HEK293 (cell line): ENCODE results near the gene IQCH.

Source experiments
- GLI4 ChIP-seq: fragments of 450-650 bp; formaldehyde crosslinking; IDR thresholded peaks from 2 replicates; pipeline ENCODE4 v1.5.1; 2016; ENCODE audit warnings: missing biosample characterization, missing genetic modification characterization
- GLIS2 ChIP-seq: fragments of 450-650 bp; formaldehyde crosslinking; IDR thresholded peaks from 2 replicates; pipeline ENCODE4 v1.5.1; 2016; ENCODE audit warnings: missing biosample characterization, missing genetic modification characterization
- KLF10 ChIP-seq: fragments of 450-650 bp; IDR thresholded peaks from 2 replicates; pipeline ENCODE4 v1.5.1; 2018; ENCODE audit warnings: missing biosample characterization, mild to moderate bottlenecking, missing genetic modification characterization
- MZF1 ChIP-seq: fragments of 450-650 bp; formaldehyde crosslinking; IDR thresholded peaks from 2 replicates; pipeline ENCODE4 v1.5.1; 2017; ENCODE audit warnings: missing biosample characterization, missing genetic modification characterization, borderline replicate concordance
- PRDM1 ChIP-seq: fragments of 450-650 bp; formaldehyde crosslinking; IDR thresholded peaks from 2 replicates; pipeline ENCODE4; 2016; ENCODE audit warnings: missing biosample characterization, missing genetic modification characterization
- PRDM10 ChIP-seq: fragments of 450-650 bp; formaldehyde crosslinking; IDR thresholded peaks from 2 replicates; pipeline ENCODE4 v1.5.1; 2016; ENCODE audit warnings: missing biosample characterization, missing genetic modification characterization
- ZBTB17 ChIP-seq: fragments of 450-650 bp; formaldehyde crosslinking; IDR thresholded peaks from 2 replicates; pipeline ENCODE4 v1.5.1; 2016; ENCODE audit warnings: missing biosample characterization, missing genetic modification characterization
- ZBTB26 ChIP-seq: fragments of 450-650 bp; formaldehyde crosslinking; optimal IDR thresholded peaks from 2 replicates; pipeline ENCODE3; 2016; ENCODE audit warnings: missing biosample characterization, mild to moderate bottlenecking, missing genetic modification characterization
- ZFP37 ChIP-seq: fragments of 450-650 bp; formaldehyde crosslinking; IDR thresholded peaks from 2 replicates; pipeline ENCODE4 v1.5.1; 2016; ENCODE audit warnings: missing biosample characterization, missing genetic modification characterization
- ZFP69B ChIP-seq: fragments of 450-650 bp; formaldehyde crosslinking; IDR thresholded peaks from 2 replicates; pipeline ENCODE4 v1.5.1; 2016; ENCODE audit warnings: missing biosample characterization, missing genetic modification characterization
- ZNF138 ChIP-seq: fragments of 450-650 bp; formaldehyde crosslinking; IDR thresholded peaks from 2 replicates; pipeline ENCODE4 v1.5.1; 2016; ENCODE audit warnings: missing biosample characterization, missing genetic modification characterization, borderline replicate concordance
- ZNF175 ChIP-seq: fragments of 450-650 bp; formaldehyde crosslinking; IDR thresholded peaks from 2 replicates; pipeline ENCODE4 v1.5.1; 2016; ENCODE audit warnings: missing biosample characterization, missing genetic modification characterization
- ZNF184 ChIP-seq: fragments of 450-650 bp; IDR thresholded peaks from 2 replicates; pipeline ENCODE4 v1.5.1; 2018; ENCODE audit warnings: missing biosample characterization, mild to moderate bottlenecking, missing genetic modification characterization
- ZNF211 ChIP-seq: fragments of 450-650 bp; formaldehyde crosslinking; IDR thresholded peaks from 2 replicates; pipeline ENCODE4 v1.5.1; 2016; ENCODE audit warnings: low read depth, missing biosample characterization, missing genetic modification characterization
- ZNF248 ChIP-seq: fragments of 450-650 bp; formaldehyde crosslinking; IDR thresholded peaks from 2 replicates; pipeline ENCODE4 v1.5.1; 2017; ENCODE audit warnings: missing biosample characterization, missing genetic modification characterization
- ZNF292 ChIP-seq: fragments of 450-650 bp; formaldehyde crosslinking; IDR thresholded peaks from 2 replicates; pipeline ENCODE4 v1.5.1; 2016; ENCODE audit warnings: low read depth, missing biosample characterization, missing genetic modification characterization, borderline replicate concordance
- ZNF354C ChIP-seq: fragments of 450-650 bp; formaldehyde crosslinking; IDR thresholded peaks from 2 replicates; pipeline ENCODE4 v1.5.1; 2016; ENCODE audit warnings: missing biosample characterization, missing genetic modification characterization, low read depth, borderline replicate concordance
- ZNF366 ChIP-seq: fragments of 450-650 bp; formaldehyde crosslinking; conservative IDR thresholded peaks from 2 replicates; pipeline ENCODE4 v1.5.1; 2016; ENCODE audit warnings: missing biosample characterization, missing genetic modification characterization
- ZNF426 ChIP-seq: fragments of 450-650 bp; formaldehyde crosslinking; IDR thresholded peaks from 2 replicates; pipeline ENCODE4 v1.5.1; 2017; ENCODE audit warnings: missing biosample characterization, missing genetic modification characterization, mild to moderate bottlenecking, inconsistent platforms, moderate library complexity
- ZNF529 ChIP-seq: fragments of 450-650 bp; formaldehyde crosslinking; IDR thresholded peaks from 2 replicates; pipeline ENCODE4 v1.5.1; 2017; ENCODE audit warnings: missing genetic modification characterization, missing biosample characterization; ENCODE audit not compliant: insufficient replicate concordance
- ZNF555 ChIP-seq: fragments of 450-650 bp; formaldehyde crosslinking; conservative IDR thresholded peaks from 2 replicates; pipeline ENCODE4 v1.5.1; 2017; ENCODE audit warnings: missing biosample characterization, mild to moderate bottlenecking, missing genetic modification characterization, inconsistent platforms
- ZNF558 ChIP-seq: fragments of 450-650 bp; formaldehyde crosslinking; IDR thresholded peaks from 2 replicates; pipeline ENCODE4 v1.5.1; 2016; ENCODE audit warnings: missing biosample characterization, missing genetic modification characterization
- ZNF600 ChIP-seq: fragments of 450-650 bp; formaldehyde crosslinking; IDR thresholded peaks from 2 replicates; pipeline ENCODE4 v1.5.1; 2016; ENCODE audit warnings: missing biosample characterization, missing genetic modification characterization
- ZNF660 ChIP-seq: fragments of 450-650 bp; IDR thresholded peaks from 2 replicates; pipeline ENCODE4 v1.5.1; 2018; ENCODE audit warnings: missing biosample characterization, mild to moderate bottlenecking, missing genetic modification characterization
- ZNF677 ChIP-seq: fragments of 450-650 bp; IDR thresholded peaks from 2 replicates; pipeline ENCODE4 v1.5.0; 2018; ENCODE audit warnings: missing biosample characterization, mild to moderate bottlenecking, missing genetic modification characterization, moderate library complexity
- ZNF776 ChIP-seq: fragments of 450-650 bp; formaldehyde crosslinking; IDR thresholded peaks from 2 replicates; pipeline ENCODE4 v1.5.0; 2017; ENCODE audit warnings: missing biosample characterization, missing genetic modification characterization, borderline replicate concordance
- TF ChIP-seq, protein P1 (sequence below): fragments of 450-650 bp; formaldehyde crosslinking; IDR thresholded peaks from 2 replicates; pipeline ENCODE4 v1.5.1; 2016; ENCODE audit warnings: missing biosample characterization, missing genetic modification characterization
- TF ChIP-seq, protein P2 (sequence below): fragments of 450-650 bp; formaldehyde crosslinking; IDR thresholded peaks from 2 replicates; pipeline ENCODE4 v1.5.1; 2017; ENCODE audit warnings: missing biosample characterization, missing genetic modification characterization
- TF ChIP-seq, protein P3 (sequence below): IDR thresholded peaks from 2 replicates; pipeline ENCODE4 v1.6.1; 2011; ENCODE audit warnings: mild to moderate bottlenecking, low read depth, low read length, borderline replicate concordance
- TF ChIP-seq, protein P4 (sequence below): fragments of 450-650 bp; formaldehyde crosslinking; IDR thresholded peaks from 2 replicates; pipeline ENCODE4 v1.5.1; 2016; ENCODE audit warnings: missing biosample characterization, missing genetic modification characterization

The IQCH gene

GRCh38 chr15:67548236-67548852 is 293.8 kb downstream of the IQCH start (continued):
- no peak for TF ChIP-seq PRDM10 (tag by site-specific recombination)
- no peak for TF ChIP-seq ZFP69B
- no peak for TF ChIP-seq ZNF677 (tag by site-specific recombination)
- no peak for TF ChIP-seq ZBTB17 (tag by site-specific recombination)
- TF ChIP-seq ZNF660, result peak; percentile 21; the same call in 1 of the 2 replicates
- no peak for TF ChIP-seq GLIS2 (tag by site-specific recombination)
- TF ChIP-seq ZNF211, result no peak
- TF ChIP-seq ZNF366 (tag by site-specific recombination), result no peak
- TF ChIP-seq, protein P1, sequence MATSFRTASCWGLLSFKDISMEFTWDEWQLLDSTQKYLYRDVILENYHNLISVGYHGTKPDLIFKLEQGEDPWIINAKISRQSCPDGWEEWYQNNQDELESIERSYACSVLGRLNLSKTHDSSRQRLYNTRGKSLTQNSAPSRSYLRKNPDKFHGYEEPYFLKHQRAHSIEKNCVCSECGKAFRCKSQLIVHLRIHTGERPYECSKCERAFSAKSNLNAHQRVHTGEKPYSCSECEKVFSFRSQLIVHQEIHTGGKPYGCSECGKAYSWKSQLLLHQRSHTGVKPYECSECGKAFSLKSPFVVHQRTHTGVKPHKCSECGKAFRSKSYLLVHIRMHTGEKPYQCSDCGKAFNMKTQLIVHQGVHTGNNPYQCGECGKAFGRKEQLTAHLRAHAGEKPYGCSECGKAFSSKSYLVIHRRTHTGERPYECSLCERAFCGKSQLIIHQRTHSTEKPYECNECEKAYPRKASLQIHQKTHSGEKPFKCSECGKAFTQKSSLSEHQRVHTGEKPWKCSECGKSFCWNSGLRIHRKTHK (tag by site-specific recombination), result no peak
- peak; percentile 47; the same call in 1 of the 2 replicates for TF ChIP-seq KLF10
- TF ChIP-seq, protein P2, sequence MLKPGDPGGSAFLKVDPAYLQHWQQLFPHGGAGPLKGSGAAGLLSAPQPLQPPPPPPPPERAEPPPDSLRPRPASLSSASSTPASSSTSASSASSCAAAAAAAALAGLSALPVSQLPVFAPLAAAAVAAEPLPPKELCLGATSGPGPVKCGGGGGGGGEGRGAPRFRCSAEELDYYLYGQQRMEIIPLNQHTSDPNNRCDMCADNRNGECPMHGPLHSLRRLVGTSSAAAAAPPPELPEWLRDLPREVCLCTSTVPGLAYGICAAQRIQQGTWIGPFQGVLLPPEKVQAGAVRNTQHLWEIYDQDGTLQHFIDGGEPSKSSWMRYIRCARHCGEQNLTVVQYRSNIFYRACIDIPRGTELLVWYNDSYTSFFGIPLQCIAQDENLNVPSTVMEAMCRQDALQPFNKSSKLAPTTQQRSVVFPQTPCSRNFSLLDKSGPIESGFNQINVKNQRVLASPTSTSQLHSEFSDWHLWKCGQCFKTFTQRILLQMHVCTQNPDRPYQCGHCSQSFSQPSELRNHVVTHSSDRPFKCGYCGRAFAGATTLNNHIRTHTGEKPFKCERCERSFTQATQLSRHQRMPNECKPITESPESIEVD (tag by site-specific recombination), result peak; percentile 69
- TF ChIP-seq ZBTB26 (tag by site-specific recombination), result no peak
- TF ChIP-seq ZNF776 (tag by site-specific recombination), result no peak
- no peak for TF ChIP-seq ZNF555
- no peak for TF ChIP-seq ZNF292 (tag by site-specific recombination)
- TF ChIP-seq, protein P3, sequence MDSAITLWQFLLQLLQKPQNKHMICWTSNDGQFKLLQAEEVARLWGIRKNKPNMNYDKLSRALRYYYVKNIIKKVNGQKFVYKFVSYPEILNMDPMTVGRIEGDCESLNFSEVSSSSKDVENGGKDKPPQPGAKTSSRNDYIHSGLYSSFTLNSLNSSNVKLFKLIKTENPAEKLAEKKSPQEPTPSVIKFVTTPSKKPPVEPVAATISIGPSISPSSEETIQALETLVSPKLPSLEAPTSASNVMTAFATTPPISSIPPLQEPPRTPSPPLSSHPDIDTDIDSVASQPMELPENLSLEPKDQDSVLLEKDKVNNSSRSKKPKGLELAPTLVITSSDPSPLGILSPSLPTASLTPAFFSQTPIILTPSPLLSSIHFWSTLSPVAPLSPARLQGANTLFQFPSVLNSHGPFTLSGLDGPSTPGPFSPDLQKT, result no peak
- TF ChIP-seq ZNF184 (tag by site-specific recombination), result peak; percentile 24; the same call in 1 of the 2 replicates
- no peak for TF ChIP-seq MZF1
- no peak for TF ChIP-seq ZNF138 (tag by site-specific recombination)
- TF ChIP-seq GLI4 (tag by site-specific recombination), result no peak
- TF ChIP-seq ZNF248 (tag by site-specific recombination), result no peak
- TF ChIP-seq ZNF600 (tag by site-specific recombination), result peak; percentile 56; the same call in 1 of the 2 replicates
- TF ChIP-seq ZNF529 (tag by site-specific recombination), result no peak
- TF ChIP-seq, protein P4, sequence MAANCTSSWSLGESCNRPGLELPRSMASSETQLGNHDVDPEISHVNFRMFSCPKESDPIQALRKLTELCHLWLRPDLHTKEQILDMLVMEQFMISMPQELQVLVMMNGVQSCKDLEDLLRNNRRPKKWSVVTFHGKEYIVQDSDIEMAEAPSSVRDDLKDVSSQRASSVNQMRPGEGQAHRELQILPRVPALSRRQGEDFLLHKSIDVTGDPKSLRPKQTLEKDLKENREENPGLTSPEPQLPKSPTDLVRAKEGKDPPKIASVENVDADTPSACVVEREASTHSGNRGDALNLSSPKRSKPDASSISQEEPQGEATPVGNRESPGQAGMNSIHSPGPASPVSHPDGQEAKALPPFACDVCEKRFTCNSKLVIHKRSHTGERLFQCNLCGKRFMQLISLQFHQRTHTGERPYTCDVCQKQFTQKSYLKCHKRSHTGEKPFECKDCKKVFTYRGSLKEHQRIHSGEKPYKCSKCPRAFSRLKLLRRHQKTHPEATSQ (tag by site-specific recombination), result no peak
- no peak for TF ChIP-seq ZNF426 (tag by site-specific recombination)
- no peak for TF ChIP-seq ZNF558
- no peak for TF ChIP-seq PRDM1 (tag by site-specific recombination)
- TF ChIP-seq ZFP37 (tag by site-specific recombination), result no peak
- no peak for TF ChIP-seq ZNF354C
- TF ChIP-seq ZNF175 (tag by site-specific recombination), result no peak
